Tibial artery (tissue), 4 donors: ENCODE data around the gene CXCL16.

Experiments used
- DNase-seq, 2 donors: peaks; one replicate each; pipeline ENCODE4 v3.0.0-alpha.2; 2019
- H3K27ac ChIP-seq, 2 donors: fragments of 200-600 bp; sonication (generic) in 1 of 2; 1 replicate in 1 of 2; 2 replicates in 1 of 2; pipeline ENCODE4 v1.5.1; 2018 to 2019; ENCODE audit warnings: mild to moderate bottlenecking in 1 of 2
- H3K27me3 ChIP-seq, 2 donors: fragments of 200-600 bp; sonication (generic) in 1 of 2; one replicate each; pipeline versions ENCODE4 v1.5.1 to v1.6.0; 2016 to 2019
- H3K36me3 ChIP-seq, 3 donors: fragments of 200-600 bp; sonication (generic) in 2 of 3; one replicate each; pipeline ENCODE4 v1.5.1; 2016 to 2019; ENCODE audit warnings: mild to moderate bottlenecking in 2 of 3
- H3K4me1 ChIP-seq, 4 donors: fragments of 200-600 bp; sonication (generic) in 2 of 4; 1 replicate in 3 of 4; 2 replicates in 1 of 4; pipeline ENCODE4 v1.5.1; 2016 to 2019
- H3K4me3 ChIP-seq, 2 donors: fragments of 200-600 bp; sonication (generic) in 1 of 2; 1 replicate in 1 of 2; 2 replicates in 1 of 2; pipeline ENCODE4 v1.5.1; 2018 to 2019; ENCODE audit warnings: mild to moderate bottlenecking in 2 of 2
- H3K9me3 ChIP-seq, 3 donors: fragments of 200-600 bp; sonication (generic) in 1 of 3; one replicate each; pipeline ENCODE4 v1.5.1; 2016 to 2019
- CTCF ChIP-seq, 2 experiments: fragments of 200-600 bp in 1 of 2; fragments of 450-650 bp in 1 of 2; IDR thresholded peaks; one replicate each; pipeline ENCODE4 v1.5.1; 2017 to 2019; ENCODE audit warnings: antibody characterized with exemption in 2 of 2, mild to moderate bottlenecking in 1 of 2, moderate library complexity in 1 of 2
- intact Hi-C: fragments of 100-400 bp; cut with DNase I; formaldehyde crosslinking; loops from one replicate; pipeline ENCODE4 v1.15.0; 2023; ENCODE audit warnings: low total_unique reads

CXCL16 gene

GRCh38 chr17:4739122-4740024, at the start of gene CXCL16, which contains the start of gene ZMYND15:
Gene CXCL16, minus strand, starts transcription at chr17:4739928. Its CDS starts 589 bp downstream, at chr17:4739339.
Gene ZMYND15, plus strand, starts transcription at chr17:4739833. Its CDS starts 716 bp downstream, at chr17:4740549.
- H3K27me3 ChIP-seq, result peaks cover 0 to 10% of the 10 kb centered on the region in 2 donors
- H3K4me1 ChIP-seq, result peaks cover 0 to 14% (median 11%) of the 10 kb centered on the region in 4 donors
- H3K27ac ChIP-seq, result peak within 1 kb of the TSS; percentile 66 to 69
- TF ChIP-seq CTCF (IDR thresholded peaks at IDR 0.05), result no peak
- no peaks in the 10 kb centered on the region for H3K9me3 ChIP-seq
- peaks cover 0 to 9% (median 0%) of the 10 kb centered on the region in 3 donors for H3K36me3 ChIP-seq
- H3K4me3 ChIP-seq, result peak within 1 kb of the TSS; percentile 68 to 83
- intact Hi-C loops, result no loop called here
- DNase-seq, result peak; percentile 51 to 78

- Histone ChIP-seq H3K4me1 (peaks cover 0 to 46% (median 31%) of the 10 kb centered on the region in 4 donors), H3K27ac (peak within 1 kb of the TSS; percentile 86 to 89), H3K27me3 (peaks cover 0 to 13% of the 10 kb centered on the region in 2 donors), H3K36me3 (no peaks in the 10 kb centered on the region), H3K9me3 (no peaks in the 10 kb centered on the region), H3K4me3 (peak within 1 kb of the TSS; percentile 66 to 73)
- DNase-seq, result no peak
- TF ChIP-seq CTCF (IDR thresholded peaks at IDR 0.05), result no peak
- intact Hi-C loops, result loop anchor here (5.0 kb wide), 3 partner anchors 43 to 93 kb away; partner anchors contain the start of genes MED11 and MINK1
Observed at GRCh38 chr17:4788807-4789700, 49.3 kb upstream of the CXCL16 start, which contains the start of gene GLTPD2. Gene GLTPD2, plus strand, starts transcription at chr17:4788964. Its CDS starts 48 bp downstream, at chr17:4789012.

- peaks cover 0 to 20% of the 10 kb centered on the region in 2 donors for H3K27me3 ChIP-seq
- intact Hi-C loops, result loop anchor here (5.0 kb wide), 3 partner anchors 44 to 94 kb away; partner anchors contain the start of genes MED11 and MINK1
- H3K36me3 ChIP-seq, result no peaks in the 10 kb centered on the region
- no peak overlapping the region for H3K27ac ChIP-seq
- H3K9me3 ChIP-seq, result no peaks in the 10 kb centered on the region
- DNase-seq, result no peak
- H3K4me3 ChIP-seq, result no peak overlapping the region
- TF ChIP-seq CTCF (IDR thresholded peaks at IDR 0.05), result no peak
- peaks cover 0 to 46% (median 31%) of the 10 kb centered on the region in 4 donors for H3K4me1 ChIP-seq
Observed at GRCh38 chr17:4788159-4788806, 48.6 kb upstream of the CXCL16 start.

GRCh38 chr17:4786516-4786915, 46.8 kb upstream of the CXCL16 start:
- Histone ChIP-seq H3K36me3 (no peaks in the 10 kb centered on the region), H3K27me3 (peaks cover 0 to 37% of the 10 kb centered on the region in 2 donors), H3K4me3 (peak overlapping the region; percentile 9 to 33), H3K9me3 (no peaks in the 10 kb centered on the region), H3K27ac (no peak overlapping the region), H3K4me1 (peaks cover 0 to 46% (median 31%) of the 10 kb centered on the region in 4 donors)
- DNase-seq, result no peak
- intact Hi-C loops, result loop anchor here (5.0 kb wide), 3 partner anchors 46 to 96 kb away; partner anchors contain the start of genes MED11 and MINK1
- TF ChIP-seq CTCF (IDR thresholded peaks at IDR 0.05), result no peak
